ENCODE results near the gene ACAD8. TPM values are rescaled to one million over a fixed set of nuclear protein-coding genes. Genes with fewer than 3 reads are reported as not detected.

ACAD8 gene
- total and polyA plus RNA-seq, 12 donors: 21.6 to 52.2 (median 38.7) TPM

DNA sequence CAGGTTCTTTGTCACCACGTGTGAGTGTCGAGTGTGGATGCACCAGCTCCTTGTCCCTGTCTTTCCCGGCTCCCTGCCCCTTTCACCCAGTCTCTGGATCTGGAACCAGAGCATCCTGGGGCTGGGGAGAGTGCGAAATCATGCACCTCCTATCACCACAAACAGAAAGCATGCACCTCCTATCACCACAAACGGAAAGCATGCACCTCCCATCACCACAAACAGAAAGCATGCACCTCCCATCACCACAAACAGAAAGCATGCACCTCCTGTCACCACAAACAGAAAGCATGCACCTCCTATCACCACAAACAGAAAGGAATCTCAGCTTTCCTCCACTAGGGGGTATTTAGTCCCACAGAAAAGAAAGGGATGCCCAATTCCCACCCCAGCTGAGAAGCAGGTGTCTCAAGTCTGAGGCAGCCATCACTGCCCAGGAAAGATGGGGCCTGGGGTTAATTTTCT lies 16.9 kb downstream of the ACAD8 start:
- WGBS, 2 donors: 16 to 18% methylated on average over 5 of the region's 5 CpGs
- H3K27me3 ChIP-seq: peaks cover 0 to 64% (median 54%) of the 10 kb centered on the region in 7 donors
- DNase-seq: no peak

DNA sequence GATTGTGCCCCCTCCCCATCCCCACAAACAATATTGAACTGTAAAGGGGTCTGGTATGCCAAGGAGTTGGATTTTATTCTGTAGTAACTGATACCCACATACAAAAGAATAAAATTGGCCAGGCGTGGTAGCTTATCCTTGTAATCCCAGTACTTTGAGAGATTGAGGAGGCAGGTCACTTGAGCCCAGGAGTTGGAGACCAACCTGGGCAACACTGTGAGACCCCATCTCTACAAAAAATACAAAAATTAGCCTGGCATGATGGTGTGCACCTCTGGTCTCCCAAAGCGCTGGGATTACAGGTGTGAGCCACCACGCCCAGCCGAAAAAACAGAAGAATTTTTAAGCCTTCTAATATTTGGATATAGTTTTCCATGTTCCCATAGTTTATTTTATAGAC lies 18.6 kb downstream of the ACAD8 start:
- H3K9me3 ChIP-seq: no peaks in the 10 kb centered on the region
- peaks cover 13 to 81% (median 71%) of the 10 kb centered on the region in 7 donors for H3K27me3 ChIP-seq

More for the DNA sequence above, 16.9 kb downstream of the ACAD8 start:
- Histone ChIP-seq H3K9me3 (no peaks in the 10 kb centered on the region), H3K36me3 (peaks cover 0 to 12% (median 0%) of the 10 kb centered on the region in 9 donors), H3K4me3 (no peak overlapping the region), H3K27ac (no peak overlapping the region), H3K4me1 (peaks cover 0 to 6% (median 0%) of the 10 kb centered on the region in 9 donors)
- no peak for ATAC-seq
- intact Hi-C loops (cut with DNase I): no loop called here
- TF ChIP-seq, protein P1, sequence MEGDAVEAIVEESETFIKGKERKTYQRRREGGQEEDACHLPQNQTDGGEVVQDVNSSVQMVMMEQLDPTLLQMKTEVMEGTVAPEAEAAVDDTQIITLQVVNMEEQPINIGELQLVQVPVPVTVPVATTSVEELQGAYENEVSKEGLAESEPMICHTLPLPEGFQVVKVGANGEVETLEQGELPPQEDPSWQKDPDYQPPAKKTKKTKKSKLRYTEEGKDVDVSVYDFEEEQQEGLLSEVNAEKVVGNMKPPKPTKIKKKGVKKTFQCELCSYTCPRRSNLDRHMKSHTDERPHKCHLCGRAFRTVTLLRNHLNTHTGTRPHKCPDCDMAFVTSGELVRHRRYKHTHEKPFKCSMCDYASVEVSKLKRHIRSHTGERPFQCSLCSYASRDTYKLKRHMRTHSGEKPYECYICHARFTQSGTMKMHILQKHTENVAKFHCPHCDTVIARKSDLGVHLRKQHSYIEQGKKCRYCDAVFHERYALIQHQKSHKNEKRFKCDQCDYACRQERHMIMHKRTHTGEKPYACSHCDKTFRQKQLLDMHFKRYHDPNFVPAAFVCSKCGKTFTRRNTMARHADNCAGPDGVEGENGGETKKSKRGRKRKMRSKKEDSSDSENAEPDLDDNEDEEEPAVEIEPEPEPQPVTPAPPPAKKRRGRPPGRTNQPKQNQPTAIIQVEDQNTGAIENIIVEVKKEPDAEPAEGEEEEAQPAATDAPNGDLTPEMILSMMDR (IDR thresholded peaks at IDR 0.05): no peak

DNA sequence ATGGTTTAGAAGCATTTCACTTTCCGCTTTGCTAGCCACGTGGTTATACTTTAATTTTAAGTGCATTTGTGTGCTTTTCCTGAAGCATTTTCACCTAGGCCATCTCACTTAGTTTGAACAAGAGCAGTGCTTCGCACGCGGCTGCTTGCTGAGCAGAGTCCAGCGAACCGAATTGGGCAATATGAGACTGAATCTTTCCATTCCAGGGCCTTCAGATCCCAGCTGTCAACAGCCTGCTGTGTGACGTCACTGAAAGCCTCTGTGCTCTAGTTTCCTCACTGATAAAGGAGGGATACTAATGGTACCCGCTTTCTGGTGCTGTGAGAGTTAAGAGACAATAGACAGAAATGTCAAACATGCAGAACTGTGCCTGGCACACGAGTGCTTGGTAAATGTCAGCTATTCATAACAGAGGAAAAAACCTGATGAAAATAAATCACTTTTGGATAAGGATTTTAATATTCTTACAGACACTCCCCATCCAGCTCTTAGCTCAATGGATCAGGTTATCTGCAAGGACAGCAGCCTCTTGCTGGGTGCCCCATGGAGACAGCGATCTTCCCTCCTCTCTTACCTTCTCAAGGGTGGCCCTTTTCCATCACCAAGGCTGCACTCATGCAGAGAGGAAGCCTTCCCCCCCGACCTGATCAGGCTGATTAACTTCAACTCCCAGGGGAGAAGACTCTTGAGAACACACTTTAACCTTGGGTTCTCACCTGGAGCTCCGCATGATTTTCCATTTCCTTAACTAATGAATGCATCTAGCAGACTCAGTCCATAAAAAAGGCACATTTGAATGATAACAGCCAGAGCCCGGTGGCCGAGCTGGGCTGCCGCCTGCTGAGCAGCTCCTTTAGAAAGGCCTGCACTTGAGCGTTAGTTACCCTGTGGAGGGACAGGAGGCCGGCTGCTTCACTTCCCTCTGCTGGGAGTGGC lies 19.3 kb downstream of the ACAD8 start:
- 27 to 28% methylated on average over 18 of the region's 18 CpGs for WGBS, 2 donors
- H3K27ac ChIP-seq: no peak overlapping the region
- H3K27me3 ChIP-seq: peaks cover 20 to 88% (median 78%) of the 10 kb centered on the region in 7 donors
- peak in 4 of 8 donors; percentile 24 to 72 (median 29) for ATAC-seq
- no peak overlapping the region for H3K4me3 ChIP-seq
- no peak for DNase-seq
- H3K36me3 ChIP-seq: no peaks in the 10 kb centered on the region
- intact Hi-C loops (cut with DNase I): no loop called here
- TF ChIP-seq, protein P1 (IDR thresholded peaks at IDR 0.05): no peak
- H3K9me3 ChIP-seq: no peaks in the 10 kb centered on the region
- H3K4me1 ChIP-seq: peaks cover 9 to 24% (median 19%) of the 10 kb centered on the region in 9 donors

More for the DNA sequence above, 18.6 kb downstream of the ACAD8 start:
- Histone ChIP-seq H3K36me3 (no peaks in the 10 kb centered on the region), H3K27ac (no peak overlapping the region), H3K4me1 (peaks cover 7 to 22% (median 15%) of the 10 kb centered on the region in 9 donors), H3K4me3 (no peak overlapping the region)
- ATAC-seq: no peak
- DNase-seq: no peak
- 94 to 95% methylated on average over 4 of the region's 4 CpGs for WGBS, 2 donors
- intact Hi-C loops (cut with DNase I): no loop called here
- TF ChIP-seq, protein P1 (IDR thresholded peaks at IDR 0.05): no peak

DNA sequence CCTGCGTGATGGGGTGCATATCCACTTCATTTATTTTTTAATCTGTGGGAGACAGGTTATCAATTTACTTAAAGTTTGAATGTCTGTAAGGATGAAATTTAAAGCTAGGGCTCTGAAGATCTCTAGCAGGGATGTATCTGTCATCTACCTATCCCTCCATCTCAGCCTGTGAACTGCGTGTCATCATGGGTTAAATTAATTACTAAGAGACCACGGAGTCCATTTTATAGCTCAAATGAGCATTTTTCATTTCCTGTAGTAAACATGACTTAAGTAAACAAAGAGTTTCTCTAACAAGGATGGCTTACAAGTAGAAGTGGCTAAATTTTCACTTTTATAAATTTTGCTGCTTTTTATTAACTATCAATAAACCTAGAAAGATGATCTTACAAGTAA lies 19.9 kb downstream of the ACAD8 start:
- Histone ChIP-seq H3K4me3 (no peak overlapping the region), H3K36me3 (no peaks in the 10 kb centered on the region), H3K4me1 (peaks cover 9 to 25% (median 19%) of the 10 kb centered on the region in 9 donors), H3K27ac (no peak overlapping the region), H3K27me3 (peaks cover 20 to 94% (median 85%) of the 10 kb centered on the region in 7 donors), H3K9me3 (peaks cover 0 to 4% (median 0%) of the 10 kb centered on the region in 11 donors)
- WGBS, 2 donors: 30 to 43% methylated on average over 3 of the region's 3 CpGs
- intact Hi-C loops (cut with DNase I): no loop called here
- ATAC-seq (no peak), DNase-seq (no peak)
- TF ChIP-seq, protein P1 (IDR thresholded peaks at IDR 0.05): no peak
